CMK (cell line): Measurements from ENCODE around the gene CDH13.

Source experiments
- DNase-seq: peaks from one replicate; pipeline ENCODE4 v3.0.0-alpha.2; 2010; ENCODE audit warnings: low read depth

Gene CDH13

GRCh38 chr16:82699711-82700495, 73.1 kb downstream of the CDH13 start:
- no peak for DNase-seq

GRCh38 chr16:82700541-82701235, 73.9 kb downstream of the CDH13 start:
- no peak for DNase-seq

GRCh38 chr16:82701442-82701955, 74.7 kb downstream of the CDH13 start:
- no peak for DNase-seq

GRCh38 chr16:82703161-82703560, 76.4 kb downstream of the CDH13 start:
- no peak for DNase-seq

GRCh38 chr16:82703871-82704768, 77.4 kb downstream of the CDH13 start:
- DNase-seq, result no peak

GRCh38 chr16:82709987-82710386, 83.2 kb downstream of the CDH13 start:
- DNase-seq, result no peak

GRCh38 chr16:82713778-82714177, 87.0 kb downstream of the CDH13 start:
- DNase-seq, result no peak

- DNase-seq, result no peak
Observed at GRCh38 chr16:82715160-82715559, 88.4 kb downstream of the CDH13 start.

GRCh38 chr16:82715833-82716232, 89.1 kb downstream of the CDH13 start:
- no peak for DNase-seq

GRCh38 chr16:82716361-82716855, 89.6 kb downstream of the CDH13 start:
- DNase-seq, result no peak

- no peak for DNase-seq
Observed at GRCh38 chr16:82720414-82720813, 93.6 kb downstream of the CDH13 start.

- no peak for DNase-seq
Observed at GRCh38 chr16:82726306-82726705, 99.5 kb downstream of the CDH13 start.

- DNase-seq, result no peak
Observed at GRCh38 chr16:82728901-82729300, 102.1 kb downstream of the CDH13 start.

- no peak for DNase-seq
Observed at GRCh38 chr16:82730901-82731300, 104.1 kb downstream of the CDH13 start.

- DNase-seq, result no peak
Observed at GRCh38 chr16:82732461-82732860, 105.7 kb downstream of the CDH13 start.

GRCh38 chr16:82735186-82735585, 108.4 kb downstream of the CDH13 start:
- DNase-seq, result no peak

- no peak for DNase-seq
Observed at GRCh38 chr16:82735673-82736091, 108.9 kb downstream of the CDH13 start.

- DNase-seq, result no peak
Observed at GRCh38 chr16:82736224-82736623, 109.5 kb downstream of the CDH13 start.

- DNase-seq, result no peak
Observed at GRCh38 chr16:82738699-82739098, 111.9 kb downstream of the CDH13 start.

GRCh38 chr16:82741073-82741615, 114.4 kb downstream of the CDH13 start:
- DNase-seq, result no peak

GRCh38 chr16:82744958-82745357, 118.2 kb downstream of the CDH13 start:
- no peak for DNase-seq

- no peak for DNase-seq
Observed at GRCh38 chr16:82748026-82748425, 121.3 kb downstream of the CDH13 start.
